ENCODE results near the gene NKTR. TPM values are rescaled to one million over a fixed set of nuclear protein-coding genes. Genes with fewer than 3 reads are reported as not detected.

Gene NKTR
- polyA plus RNA-seq, 1 donor from 2014 or later, result 242 TPM

DNA sequence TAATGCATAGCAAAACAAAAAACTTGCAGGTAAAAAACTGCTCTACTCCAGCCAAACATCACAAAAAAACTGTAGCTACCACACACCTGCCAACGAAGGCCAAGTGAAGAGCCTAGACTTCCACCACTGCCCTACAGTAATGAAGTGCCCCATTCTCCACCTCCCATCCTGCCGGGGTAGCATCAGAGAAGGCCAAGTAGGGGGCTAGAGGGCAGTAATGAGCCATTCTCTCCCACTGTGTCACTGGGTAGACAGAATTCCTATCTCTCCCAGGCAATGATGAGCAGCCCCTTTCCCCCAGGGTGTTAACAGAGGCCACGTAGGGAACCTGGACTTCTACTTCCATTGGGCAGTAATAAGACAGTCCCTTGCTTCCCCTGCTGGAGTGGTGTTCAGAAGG lies 28.2 kb upstream of the NKTR start:
- H3K4me3 ChIP-seq (ENCODE audit: low read length), result no peak overlapping the region
- H3K79me2 ChIP-seq (replicated peaks; ENCODE audit: insufficient read depth, low read length), result peaks cover 32% of the 10 kb centered on the region

DNA sequence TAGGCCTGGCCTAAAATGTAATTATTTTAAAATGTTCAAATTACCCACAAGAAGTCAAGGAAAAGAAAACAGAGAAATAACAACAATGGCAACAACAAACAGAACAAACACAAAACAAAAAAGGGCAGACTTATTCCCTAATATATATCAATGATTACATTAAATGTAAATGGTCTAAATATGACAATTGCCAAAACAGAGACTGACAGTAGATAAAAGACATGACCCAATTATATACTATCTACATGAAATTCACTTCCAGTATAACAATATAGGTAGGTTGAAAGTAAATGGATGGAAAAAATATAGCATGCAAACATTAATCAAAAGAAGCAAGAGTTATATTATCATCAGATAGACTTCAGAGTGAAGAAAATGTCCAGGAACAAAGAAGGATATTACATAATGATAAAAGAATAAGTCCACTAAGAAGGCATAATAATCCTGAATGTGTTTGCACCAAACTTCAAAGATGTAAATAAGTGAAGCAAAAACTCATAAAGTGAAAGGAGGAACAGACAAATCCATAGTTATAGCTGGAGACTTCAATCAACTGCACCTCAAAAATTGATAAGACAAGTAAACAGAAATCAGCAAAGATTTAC lies 25.2 kb upstream of the NKTR start:
- H3K36me3 ChIP-seq (ENCODE audit: insufficient read depth, low read length), result no peaks in the 10 kb centered on the region
- H3K27me3 ChIP-seq (ENCODE audit: insufficient read depth, low read depth, low read length), result no peaks in the 10 kb centered on the region
- H3K27ac ChIP-seq (ENCODE audit: low read length), result no peak overlapping the region
- H3K9me2 ChIP-seq (ENCODE audit: insufficient read depth, low read length), result no peaks in the 10 kb centered on the region
- H3K79me2 ChIP-seq (replicated peaks; ENCODE audit: insufficient read depth, low read length), result peaks cover 51% of the 10 kb centered on the region
- no peak overlapping the region for H3K9ac ChIP-seq (ENCODE audit: low read length)
- H4K20me1 ChIP-seq (ENCODE audit: insufficient read depth), result no peaks in the 10 kb centered on the region
- H3K9me3 ChIP-seq (ENCODE audit: low read length), result no peaks in the 10 kb centered on the region
- no peaks in the 10 kb centered on the region for H3F3A ChIP-seq (ENCODE audit: insufficient read depth, low read length, poor library complexity, severe bottlenecking)
- TF ChIP-seq TAF1 (IDR thresholded peaks at IDR 0.05; ENCODE audit: low read depth) (no peak), SMC3 (conservative IDR thresholded peaks at IDR 0.05; ENCODE audit: poor library complexity) (no peak), EP300 (conservative IDR thresholded peaks at IDR 0.05; ENCODE audit: poor library complexity, severe bottlenecking) (no peak), RAD21 (conservative IDR thresholded peaks at IDR 0.05) (no peak), POLR2AphosphoS5 (IDR thresholded peaks at IDR 0.05) (no peak), EZH2 (IDR thresholded peaks at IDR 0.05; ENCODE audit: borderline replicate concordance, insufficient read depth, low read length, poor library complexity, severe bottlenecking) (no peak), MXI1 (conservative IDR thresholded peaks at IDR 0.05; ENCODE audit: poor library complexity, severe bottlenecking) (no peak)
- TF ChIP-seq, protein P1, sequence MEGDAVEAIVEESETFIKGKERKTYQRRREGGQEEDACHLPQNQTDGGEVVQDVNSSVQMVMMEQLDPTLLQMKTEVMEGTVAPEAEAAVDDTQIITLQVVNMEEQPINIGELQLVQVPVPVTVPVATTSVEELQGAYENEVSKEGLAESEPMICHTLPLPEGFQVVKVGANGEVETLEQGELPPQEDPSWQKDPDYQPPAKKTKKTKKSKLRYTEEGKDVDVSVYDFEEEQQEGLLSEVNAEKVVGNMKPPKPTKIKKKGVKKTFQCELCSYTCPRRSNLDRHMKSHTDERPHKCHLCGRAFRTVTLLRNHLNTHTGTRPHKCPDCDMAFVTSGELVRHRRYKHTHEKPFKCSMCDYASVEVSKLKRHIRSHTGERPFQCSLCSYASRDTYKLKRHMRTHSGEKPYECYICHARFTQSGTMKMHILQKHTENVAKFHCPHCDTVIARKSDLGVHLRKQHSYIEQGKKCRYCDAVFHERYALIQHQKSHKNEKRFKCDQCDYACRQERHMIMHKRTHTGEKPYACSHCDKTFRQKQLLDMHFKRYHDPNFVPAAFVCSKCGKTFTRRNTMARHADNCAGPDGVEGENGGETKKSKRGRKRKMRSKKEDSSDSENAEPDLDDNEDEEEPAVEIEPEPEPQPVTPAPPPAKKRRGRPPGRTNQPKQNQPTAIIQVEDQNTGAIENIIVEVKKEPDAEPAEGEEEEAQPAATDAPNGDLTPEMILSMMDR (IDR thresholded peaks at IDR 0.05; ENCODE audit: poor library complexity, severe bottlenecking), result no peak
- TF ChIP-seq, protein P2, sequence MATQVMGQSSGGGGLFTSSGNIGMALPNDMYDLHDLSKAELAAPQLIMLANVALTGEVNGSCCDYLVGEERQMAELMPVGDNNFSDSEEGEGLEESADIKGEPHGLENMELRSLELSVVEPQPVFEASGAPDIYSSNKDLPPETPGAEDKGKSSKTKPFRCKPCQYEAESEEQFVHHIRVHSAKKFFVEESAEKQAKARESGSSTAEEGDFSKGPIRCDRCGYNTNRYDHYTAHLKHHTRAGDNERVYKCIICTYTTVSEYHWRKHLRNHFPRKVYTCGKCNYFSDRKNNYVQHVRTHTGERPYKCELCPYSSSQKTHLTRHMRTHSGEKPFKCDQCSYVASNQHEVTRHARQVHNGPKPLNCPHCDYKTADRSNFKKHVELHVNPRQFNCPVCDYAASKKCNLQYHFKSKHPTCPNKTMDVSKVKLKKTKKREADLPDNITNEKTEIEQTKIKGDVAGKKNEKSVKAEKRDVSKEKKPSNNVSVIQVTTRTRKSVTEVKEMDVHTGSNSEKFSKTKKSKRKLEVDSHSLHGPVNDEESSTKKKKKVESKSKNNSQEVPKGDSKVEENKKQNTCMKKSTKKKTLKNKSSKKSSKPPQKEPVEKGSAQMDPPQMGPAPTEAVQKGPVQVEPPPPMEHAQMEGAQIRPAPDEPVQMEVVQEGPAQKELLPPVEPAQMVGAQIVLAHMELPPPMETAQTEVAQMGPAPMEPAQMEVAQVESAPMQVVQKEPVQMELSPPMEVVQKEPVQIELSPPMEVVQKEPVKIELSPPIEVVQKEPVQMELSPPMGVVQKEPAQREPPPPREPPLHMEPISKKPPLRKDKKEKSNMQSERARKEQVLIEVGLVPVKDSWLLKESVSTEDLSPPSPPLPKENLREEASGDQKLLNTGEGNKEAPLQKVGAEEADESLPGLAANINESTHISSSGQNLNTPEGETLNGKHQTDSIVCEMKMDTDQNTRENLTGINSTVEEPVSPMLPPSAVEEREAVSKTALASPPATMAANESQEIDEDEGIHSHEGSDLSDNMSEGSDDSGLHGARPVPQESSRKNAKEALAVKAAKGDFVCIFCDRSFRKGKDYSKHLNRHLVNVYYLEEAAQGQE (IDR thresholded peaks at IDR 0.05; ENCODE audit: borderline replicate concordance), result no peak
- no peak overlapping the region for H3K4me2 ChIP-seq (ENCODE audit: low read length)
- H3K4me3 ChIP-seq (ENCODE audit: low read length), result no peak overlapping the region
- no peak overlapping the region for H2AFZ ChIP-seq (ENCODE audit: low read depth, low read length)

More for the DNA sequence above, 28.2 kb upstream of the NKTR start:
- no peaks in the 10 kb centered on the region for H3K27me3 ChIP-seq (ENCODE audit: insufficient read depth, low read depth, low read length)
- H3K9ac ChIP-seq (ENCODE audit: low read length), result no peak overlapping the region
- no peaks in the 10 kb centered on the region for H3K9me3 ChIP-seq (ENCODE audit: low read length)
- no peak overlapping the region for H2AFZ ChIP-seq (ENCODE audit: low read depth, low read length)
- H3K27ac ChIP-seq (ENCODE audit: low read length), result no peak overlapping the region
- no peaks in the 10 kb centered on the region for H3K36me3 ChIP-seq (ENCODE audit: insufficient read depth, low read length)
- H3F3A ChIP-seq (ENCODE audit: insufficient read depth, low read length, poor library complexity, severe bottlenecking), result no peaks in the 10 kb centered on the region
- no peak overlapping the region for H3K4me2 ChIP-seq (ENCODE audit: low read length)
- no peaks in the 10 kb centered on the region for H3K9me2 ChIP-seq (ENCODE audit: insufficient read depth, low read length)
- H4K20me1 ChIP-seq (ENCODE audit: insufficient read depth), result no peaks in the 10 kb centered on the region
- no peak for TF ChIP-seq MXI1 (conservative IDR thresholded peaks at IDR 0.05; ENCODE audit: poor library complexity, severe bottlenecking)
- no peak for TF ChIP-seq POLR2AphosphoS5 (IDR thresholded peaks at IDR 0.05)
- no peak for TF ChIP-seq EZH2 (IDR thresholded peaks at IDR 0.05; ENCODE audit: borderline replicate concordance, insufficient read depth, low read length, poor library complexity, severe bottlenecking)
- TF ChIP-seq, protein P2 (IDR thresholded peaks at IDR 0.05; ENCODE audit: borderline replicate concordance), result no peak
- no peak for TF ChIP-seq RAD21 (conservative IDR thresholded peaks at IDR 0.05)
- TF ChIP-seq TAF1 (IDR thresholded peaks at IDR 0.05; ENCODE audit: low read depth), result no peak

Measured in neural cell (in vitro differentiated cells).